SK-N-SH (cell line): ENCODE data around the gene CTU1. TPM values are rescaled to one million over a fixed set of nuclear protein-coding genes. Genes with fewer than 3 reads are reported as not detected.

Experiments
- CTCF ChIA-PET: fragments of 300-600, 350-600 bp; formaldehyde crosslinking; extraction: SDS; loops from one replicate; lab custom pipeline; 2021; lab: Yijun Ruan, JAX
- POLR2A ChIA-PET: fragments of 350-600 bp; sonication (Branson Sonifier 250); formaldehyde crosslinking; extraction: SDS; loops from one replicate; lab custom pipeline; 2020; ENCODE audit warnings: antibody characterized with exemption, inconsistent platforms; lab: Yijun Ruan, JAX
- DNase-seq: peaks from one replicate; pipeline ENCODE4 v3.0.0; 2012
- H2AFZ ChIP-seq: fragments of 200-600 bp; sonication (generic); 2 replicates; pipeline ENCODE4 v1.8.1; 2016; ENCODE audit warnings: antibody characterized with exemption, mild to moderate bottlenecking, low read depth
- H3F3A ChIP-seq: fragments of 200-600 bp; sonication (generic); replicated peaks from 2 replicates; pipeline ENCODE3; 2016; ENCODE audit warnings: antibody characterized with exemption, mild to moderate bottlenecking; ENCODE audit not compliant: insufficient read depth
- H3K27ac ChIP-seq, 2 experiments: fragments of 200-500 bp in 1 of 2; fragments of 200-600 bp in 1 of 2; sonication (Bioruptor generic) in 1 of 2; sonication (generic), shearing (Covaris generic) in 1 of 2; 2 replicates each; pipeline versions ENCODE4 v1.5.1 to v1.6.1; 2014 to 2016; ENCODE audit warnings: low read depth in 2 of 2, inconsistent platforms in 1 of 2, low read length in 1 of 2, mild to moderate bottlenecking in 1 of 2, mixed read lengths in 1 of 2
- H3K27me3 ChIP-seq: fragments of 200-600 bp; sonication (generic), shearing (Covaris generic); 2 replicates; pipeline ENCODE4 v1.6.1; 2016; ENCODE audit warnings: mixed run types; ENCODE audit not compliant: insufficient read depth
- H3K36me3 ChIP-seq, 2 experiments: fragments of 200-500 bp in 1 of 2; fragments of 200-600 bp in 1 of 2; sonication (Bioruptor generic) in 1 of 2; sonication (generic) in 1 of 2; replicated peaks in 1 of 2; 2 replicates each; pipeline versions ENCODE3 to v1.5.1; 2014 to 2016; ENCODE audit warnings: low read length in 1 of 2, mild to moderate bottlenecking in 1 of 2; ENCODE audit not compliant: insufficient read depth in 2 of 2, control insufficient read depth in 1 of 2
- H3K4me1 ChIP-seq, 2 experiments: fragments of 200-500 bp in 1 of 2; fragments of 200-600 bp in 1 of 2; sonication (Bioruptor generic) in 1 of 2; sonication (generic), shearing (Covaris generic) in 1 of 2; 2 replicates each; pipeline versions ENCODE4 v1.5.1 to v1.6.1; 2014 to 2016; ENCODE audit warnings: low read depth in 1 of 2, low read length in 1 of 2, mixed run types in 1 of 2; ENCODE audit not compliant: insufficient read depth in 2 of 2, control insufficient read depth in 1 of 2
- H3K4me2 ChIP-seq: fragments of 200-600 bp; sonication (generic), shearing (Covaris generic); 2 replicates; pipeline ENCODE4 v1.6.1; 2017; ENCODE audit warnings: mixed run types
- H3K4me3 ChIP-seq, 2 experiments: fragments of 200-500 bp in 1 of 2; fragments of 200-600 bp in 1 of 2; sonication (Bioruptor generic) in 1 of 2; sonication (generic), shearing (Covaris generic) in 1 of 2; 2 replicates each; pipeline versions ENCODE4 v1.5.1 to v1.8.1; 2014 to 2016; ENCODE audit warnings: low read depth in 2 of 2, inconsistent platforms in 1 of 2, low read length in 1 of 2, mild to moderate bottlenecking in 1 of 2, mixed read lengths in 1 of 2, moderate library complexity in 1 of 2
- H3K79me2 ChIP-seq: fragments of 200-600 bp; sonication (generic); 2 replicates; pipeline ENCODE4 v1.8.1; 2017; ENCODE audit warnings: mild to moderate bottlenecking; ENCODE audit not compliant: insufficient read depth
- H3K9ac ChIP-seq: fragments of 200-600 bp; sonication (generic); 2 replicates; pipeline ENCODE4 v1.6.1; 2017; ENCODE audit warnings: mixed run types
- H3K9me2 ChIP-seq: fragments of 200-600 bp; sonication (generic); 2 replicates; pipeline ENCODE4 v1.6.1; 2017; ENCODE audit warnings: mixed run types
- H3K9me3 ChIP-seq: fragments of 200-600 bp; sonication (generic); 2 replicates; pipeline ENCODE4 v1.6.1; 2017; ENCODE audit warnings: mixed run types, mild to moderate bottlenecking, moderate library complexity
- H4K20me1 ChIP-seq: fragments of 200-600 bp; sonication (generic); 2 replicates; pipeline ENCODE4 v1.6.1; 2017; ENCODE audit warnings: mild to moderate bottlenecking, mixed run types; ENCODE audit not compliant: insufficient read depth
- CHD2 ChIP-seq: fragments of 150-350 bp; IDR thresholded peaks from 2 replicates; pipeline ENCODE4 v1.6.1; 2018; ENCODE audit warnings: low read length; ENCODE audit not compliant: partially characterized antibody
- ELF1 ChIP-seq: IDR thresholded peaks from 2 replicates; pipeline ENCODE4 v1.4.0; 2012
- EP300 ChIP-seq, 2 experiments: IDR thresholded peaks; 2 replicates each; pipeline versions ENCODE4 v1.4.0 to v1.6.1; 2012; ENCODE audit warnings: borderline replicate concordance in 1 of 2, low read depth in 1 of 2, low read length in 1 of 2
- JUND ChIP-seq: IDR thresholded peaks from 2 replicates; pipeline ENCODE4 v1.4.0; 2012
- MEF2A ChIP-seq: IDR thresholded peaks from 2 replicates; pipeline ENCODE4 v1.4.0; 2012; ENCODE audit warnings: low read depth, borderline replicate concordance
- MXI1 ChIP-seq: IDR thresholded peaks from 2 replicates; pipeline ENCODE4 v1.6.1; 2012; ENCODE audit warnings: mild to moderate bottlenecking, low read depth, low read length, improper control_type of control experiment
- POLR2AphosphoS5 ChIP-seq: IDR thresholded peaks from 2 replicates; pipeline ENCODE4 v1.6.1; 2012; ENCODE audit warnings: low read depth, low read length
- TCF12 ChIP-seq: IDR thresholded peaks from 2 replicates; pipeline ENCODE4 v1.4.0; 2012
- WGBS: methylation state at CpG from one replicate; pipeline ENCODE4 v1.1.6; 2017; ENCODE audit warnings: low lambda C conversion rate; 5-methylcytosine and 5-hydroxymethylcytosine counted together
- polyA plus RNA-seq, 3 experiments: library from polyadenylated mRNA; depleted of rRNA; stranded (reverse); fragments of >200 nt; gene quantifications; 2 replicates each; pipeline ENCODE4 v1.2.3, GENCODE V29; 2012
- TF ChIP-seq, protein P1 (sequence below): IDR thresholded peaks from 2 replicates; pipeline ENCODE4 v1.4.0; 2012; ENCODE audit warnings: low read depth, borderline replicate concordance
- TF ChIP-seq, protein P2 (sequence below): fragments of 150-350 bp; IDR thresholded peaks from 2 replicates; pipeline ENCODE4 v1.6.1; 2016; ENCODE audit warnings: mild to moderate bottlenecking, low read depth, low read length
- TF ChIP-seq, protein P3 (sequence below): IDR thresholded peaks from 2 replicates; pipeline ENCODE4; 2012
- TF ChIP-seq, protein P4 (sequence below): IDR thresholded peaks from 2 replicates; pipeline ENCODE4 v1.6.1; 2012; ENCODE audit warnings: mild to moderate bottlenecking, low read depth, low read length, moderate library complexity

The CTU1 gene
- polyA plus RNA-seq, 1 of the 3 experiments (the other 2 are of a cell fraction) = 8.8 TPM

DNA sequence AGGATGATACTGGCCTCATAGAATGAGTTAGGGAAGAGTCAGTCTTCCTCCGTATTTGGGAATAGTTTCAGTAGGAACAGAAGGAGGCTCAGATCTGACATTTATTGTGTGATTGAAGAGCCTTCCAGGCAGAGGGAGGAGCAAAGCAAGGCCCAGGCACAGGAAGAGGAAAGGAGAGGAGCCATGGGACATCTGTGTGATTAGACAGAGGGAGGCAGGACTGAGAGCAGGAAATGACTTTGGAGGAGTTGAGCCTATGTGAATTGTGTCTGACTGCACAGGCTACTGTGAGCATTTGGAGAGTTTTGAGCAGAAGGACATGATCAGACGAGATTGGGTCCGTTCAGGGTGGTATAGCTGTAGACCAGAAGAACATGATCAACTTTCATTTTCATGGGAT lies 42.4 kb upstream of the CTU1 start:
- Histone ChIP-seq H3K4me1 (no peaks in the 10 kb centered on the region), H2AFZ (no peak overlapping the region), H3F3A (no peaks in the 10 kb centered on the region), H3K4me2 (no peak overlapping the region), H3K4me3 (no peak overlapping the region), H4K20me1 (no peaks in the 10 kb centered on the region), H3K79me2 (no peaks in the 10 kb centered on the region), H3K27me3 (peaks cover 26% of the 10 kb centered on the region), H3K27ac (no peak overlapping the region), H3K9me2 (no peaks in the 10 kb centered on the region), H3K9me3 (no peaks in the 10 kb centered on the region), H3K9ac (no peak overlapping the region), H3K36me3 (no peaks in the 10 kb centered on the region)
- DNase-seq = no peak
- ChIA-PET CTCF (no interaction called here), POLR2A (no interaction called here)
- WGBS = 0% methylated on average over 3 of the region's 3 CpGs
- TF ChIP-seq ELF1 (no peak), MXI1 (no peak), EP300 (IDR thresholded peaks at IDR 0.05; ENCODE audit: borderline replicate concordance in 1 of 2, low read depth in 1 of 2, low read length in 1 of 2) (no peak)
- TF ChIP-seq, protein P1, sequence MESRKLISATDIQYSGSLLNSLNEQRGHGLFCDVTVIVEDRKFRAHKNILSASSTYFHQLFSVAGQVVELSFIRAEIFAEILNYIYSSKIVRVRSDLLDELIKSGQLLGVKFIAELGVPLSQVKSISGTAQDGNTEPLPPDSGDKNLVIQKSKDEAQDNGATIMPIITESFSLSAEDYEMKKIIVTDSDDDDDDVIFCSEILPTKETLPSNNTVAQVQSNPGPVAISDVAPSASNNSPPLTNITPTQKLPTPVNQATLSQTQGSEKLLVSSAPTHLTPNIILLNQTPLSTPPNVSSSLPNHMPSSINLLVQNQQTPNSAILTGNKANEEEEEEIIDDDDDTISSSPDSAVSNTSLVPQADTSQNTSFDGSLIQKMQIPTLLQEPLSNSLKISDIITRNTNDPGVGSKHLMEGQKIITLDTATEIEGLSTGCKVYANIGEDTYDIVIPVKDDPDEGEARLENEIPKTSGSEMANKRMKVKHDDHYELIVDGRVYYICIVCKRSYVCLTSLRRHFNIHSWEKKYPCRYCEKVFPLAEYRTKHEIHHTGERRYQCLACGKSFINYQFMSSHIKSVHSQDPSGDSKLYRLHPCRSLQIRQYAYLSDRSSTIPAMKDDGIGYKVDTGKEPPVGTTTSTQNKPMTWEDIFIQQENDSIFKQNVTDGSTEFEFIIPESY = no peak
- TF ChIP-seq, all 33 proteins: peak for 0

DNA sequence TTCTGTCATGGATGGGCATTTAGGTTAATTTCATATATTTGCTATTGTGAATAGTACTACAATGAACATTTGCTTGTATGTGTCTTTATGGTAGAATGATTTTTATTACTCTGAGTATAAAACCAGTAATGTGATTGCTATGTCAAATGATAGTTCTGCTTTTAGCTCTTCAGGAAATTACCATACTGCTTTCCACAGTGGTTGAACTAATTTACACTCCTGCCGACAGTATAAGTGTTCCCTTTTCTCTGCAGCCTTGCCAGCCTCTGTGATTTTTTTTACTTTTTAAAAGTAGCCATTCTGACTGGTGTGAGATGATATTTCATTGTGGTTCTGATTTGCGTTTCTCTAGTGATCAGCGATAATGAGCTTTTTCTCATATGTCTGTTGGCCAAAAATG lies 40.4 kb upstream of the CTU1 start:
- Histone ChIP-seq H4K20me1 (no peaks in the 10 kb centered on the region), H3K27ac (no peak overlapping the region), H3K4me3 (no peak overlapping the region), H3K4me1 (no peaks in the 10 kb centered on the region), H3K36me3 (no peaks in the 10 kb centered on the region), H3K9me3 (no peaks in the 10 kb centered on the region), H3K79me2 (no peaks in the 10 kb centered on the region), H3F3A (no peaks in the 10 kb centered on the region), H2AFZ (no peak overlapping the region), H3K4me2 (no peak overlapping the region), H3K9me2 (no peaks in the 10 kb centered on the region), H3K9ac (no peak overlapping the region), H3K27me3 (peaks cover 23% of the 10 kb centered on the region)
- POLR2A ChIA-PET = no interaction called here
- TF ChIP-seq MEF2A = no peak
- 0% methylated on average over 3 of the region's 3 CpGs for WGBS
- CTCF ChIA-PET = interaction anchor here (1.5 to 1.9 kb wide), 2 partner anchors 10 to 27 kb away, joined by 4 to 7 read pairs; no protein-coding TSS in a partner anchor
- no peak for DNase-seq

DNA sequence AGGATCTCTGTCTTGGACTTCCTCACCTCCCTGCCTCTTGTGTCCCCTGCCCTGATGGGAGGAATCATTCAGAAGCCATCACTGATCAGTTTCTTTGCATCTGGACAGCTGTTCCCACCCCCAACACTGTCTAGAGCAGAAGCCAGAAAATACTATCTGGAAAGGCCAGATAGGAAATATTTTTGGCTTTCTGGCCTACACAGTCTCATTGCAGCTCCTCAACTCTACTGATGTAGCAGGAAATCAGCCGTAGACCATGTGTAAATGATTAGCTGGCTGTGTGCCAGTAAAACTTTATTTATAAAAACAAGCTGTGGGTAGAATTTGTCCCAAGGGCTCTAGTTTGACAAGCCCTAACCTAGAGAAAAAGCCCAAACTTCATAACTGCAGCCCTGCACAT lies 39.5 kb upstream of the CTU1 start:
- no peaks in the 10 kb centered on the region for H3K9me3 ChIP-seq
- H3K9ac ChIP-seq = no peak overlapping the region
- H3F3A ChIP-seq = no peaks in the 10 kb centered on the region
- WGBS = 0% methylated on average over 1 of the region's 1 CpG
- no peaks in the 10 kb centered on the region for H3K36me3 ChIP-seq
- H3K9me2 ChIP-seq = no peaks in the 10 kb centered on the region
- H3K4me2 ChIP-seq = no peak overlapping the region
- H3K4me3 ChIP-seq = no peak overlapping the region
- H3K27me3 ChIP-seq = peaks cover 21% of the 10 kb centered on the region
- H2AFZ ChIP-seq = no peak overlapping the region
- no peak for DNase-seq
- H4K20me1 ChIP-seq = no peaks in the 10 kb centered on the region
- no peaks in the 10 kb centered on the region for H3K79me2 ChIP-seq
- H3K4me1 ChIP-seq = no peaks in the 10 kb centered on the region
- CTCF ChIA-PET = interaction anchor here (1.5 to 2.2 kb wide), 3 partner anchors 8 to 28 kb away, joined by 4 to 12 read pairs (median 5); no protein-coding TSS in a partner anchor
- POLR2A ChIA-PET = no interaction called here
- H3K27ac ChIP-seq = no peak overlapping the region
- TF ChIP-seq POLR2AphosphoS5 (no peak), MXI1 (no peak), CHD2 (no peak), ELF1 (no peak), JUND (no peak), TCF12 (no peak)
- TF ChIP-seq, protein P2, sequence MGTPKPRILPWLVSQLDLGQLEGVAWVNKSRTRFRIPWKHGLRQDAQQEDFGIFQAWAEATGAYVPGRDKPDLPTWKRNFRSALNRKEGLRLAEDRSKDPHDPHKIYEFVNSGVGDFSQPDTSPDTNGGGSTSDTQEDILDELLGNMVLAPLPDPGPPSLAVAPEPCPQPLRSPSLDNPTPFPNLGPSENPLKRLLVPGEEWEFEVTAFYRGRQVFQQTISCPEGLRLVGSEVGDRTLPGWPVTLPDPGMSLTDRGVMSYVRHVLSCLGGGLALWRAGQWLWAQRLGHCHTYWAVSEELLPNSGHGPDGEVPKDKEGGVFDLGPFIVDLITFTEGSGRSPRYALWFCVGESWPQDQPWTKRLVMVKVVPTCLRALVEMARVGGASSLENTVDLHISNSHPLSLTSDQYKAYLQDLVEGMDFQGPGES = no peak
- TF ChIP-seq, protein P3, sequence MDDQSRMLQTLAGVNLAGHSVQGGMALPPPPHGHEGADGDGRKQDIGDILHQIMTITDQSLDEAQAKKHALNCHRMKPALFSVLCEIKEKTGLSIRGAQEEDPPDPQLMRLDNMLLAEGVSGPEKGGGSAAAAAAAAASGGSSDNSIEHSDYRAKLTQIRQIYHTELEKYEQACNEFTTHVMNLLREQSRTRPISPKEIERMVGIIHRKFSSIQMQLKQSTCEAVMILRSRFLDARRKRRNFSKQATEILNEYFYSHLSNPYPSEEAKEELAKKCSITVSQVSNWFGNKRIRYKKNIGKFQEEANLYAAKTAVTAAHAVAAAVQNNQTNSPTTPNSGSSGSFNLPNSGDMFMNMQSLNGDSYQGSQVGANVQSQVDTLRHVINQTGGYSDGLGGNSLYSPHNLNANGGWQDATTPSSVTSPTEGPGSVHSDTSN = no peak
- TF ChIP-seq, protein P4, sequence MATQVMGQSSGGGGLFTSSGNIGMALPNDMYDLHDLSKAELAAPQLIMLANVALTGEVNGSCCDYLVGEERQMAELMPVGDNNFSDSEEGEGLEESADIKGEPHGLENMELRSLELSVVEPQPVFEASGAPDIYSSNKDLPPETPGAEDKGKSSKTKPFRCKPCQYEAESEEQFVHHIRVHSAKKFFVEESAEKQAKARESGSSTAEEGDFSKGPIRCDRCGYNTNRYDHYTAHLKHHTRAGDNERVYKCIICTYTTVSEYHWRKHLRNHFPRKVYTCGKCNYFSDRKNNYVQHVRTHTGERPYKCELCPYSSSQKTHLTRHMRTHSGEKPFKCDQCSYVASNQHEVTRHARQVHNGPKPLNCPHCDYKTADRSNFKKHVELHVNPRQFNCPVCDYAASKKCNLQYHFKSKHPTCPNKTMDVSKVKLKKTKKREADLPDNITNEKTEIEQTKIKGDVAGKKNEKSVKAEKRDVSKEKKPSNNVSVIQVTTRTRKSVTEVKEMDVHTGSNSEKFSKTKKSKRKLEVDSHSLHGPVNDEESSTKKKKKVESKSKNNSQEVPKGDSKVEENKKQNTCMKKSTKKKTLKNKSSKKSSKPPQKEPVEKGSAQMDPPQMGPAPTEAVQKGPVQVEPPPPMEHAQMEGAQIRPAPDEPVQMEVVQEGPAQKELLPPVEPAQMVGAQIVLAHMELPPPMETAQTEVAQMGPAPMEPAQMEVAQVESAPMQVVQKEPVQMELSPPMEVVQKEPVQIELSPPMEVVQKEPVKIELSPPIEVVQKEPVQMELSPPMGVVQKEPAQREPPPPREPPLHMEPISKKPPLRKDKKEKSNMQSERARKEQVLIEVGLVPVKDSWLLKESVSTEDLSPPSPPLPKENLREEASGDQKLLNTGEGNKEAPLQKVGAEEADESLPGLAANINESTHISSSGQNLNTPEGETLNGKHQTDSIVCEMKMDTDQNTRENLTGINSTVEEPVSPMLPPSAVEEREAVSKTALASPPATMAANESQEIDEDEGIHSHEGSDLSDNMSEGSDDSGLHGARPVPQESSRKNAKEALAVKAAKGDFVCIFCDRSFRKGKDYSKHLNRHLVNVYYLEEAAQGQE = no peak
